WTC11 (cell line): ENCODE data around the gene ETV5. TPM values are rescaled to one million over a fixed set of nuclear protein-coding genes. Genes with fewer than 3 reads are reported as not detected.

Experiments used
- ATAC-seq: fragments of 200-7000 bp; cut with Tn5 transposase; 2 replicates; pipeline ENCODE4 v1.10.0; 2021; ENCODE audit warnings: mild to moderate bottlenecking, moderate library complexity
- CTCF ChIA-PET: fragments of 300-600 bp; sonication (Branson Sonifier 250); formaldehyde crosslinking; loops from one replicate; lab custom pipeline; 2021; ENCODE audit warnings: antibody characterized with exemption; lab: Charles Lee
- POLR2A ChIA-PET: fragments of 350-600 bp; sonication (Branson Sonifier 250); formaldehyde crosslinking; loops from one replicate; lab custom pipeline; 2021; ENCODE audit warnings: antibody characterized with exemption; lab: Charles Lee
- DNase-seq: peaks from one replicate; pipeline ENCODE4 v3.0.0; 2021; ENCODE audit warnings: low spot score
- H3K27ac Mint-ChIP-seq: 2 replicates; pipeline ENCODE4 v1.8.0; 2021; ENCODE audit warnings: mixed read lengths
- H3K27me3 Mint-ChIP-seq: 2 replicates; pipeline ENCODE4 v1.8.0; 2021; ENCODE audit warnings: low read depth, mild to moderate bottlenecking, moderate library complexity, mixed read lengths
- H3K36me3 Mint-ChIP-seq: 2 replicates; pipeline ENCODE4 v1.8.0; 2021; ENCODE audit warnings: mixed read lengths
- H3K4me1 Mint-ChIP-seq: 2 replicates; pipeline ENCODE4 v1.8.0; 2022; ENCODE audit warnings: mixed read lengths
- H3K4me3 Mint-ChIP-seq: 2 replicates; pipeline ENCODE4 v1.8.0; 2021; ENCODE audit warnings: mild to moderate bottlenecking, moderate library complexity, mixed read lengths
- H3K9me3 Mint-ChIP-seq: 2 replicates; pipeline ENCODE4 v1.8.0; 2021; ENCODE audit warnings: mixed read lengths
- AFF4 ChIP-seq: sonication (generic); formaldehyde crosslinking; IDR thresholded peaks from 2 replicates; pipeline ENCODE4 v1.8.1; 2023; ENCODE audit warnings: mild to moderate bottlenecking, missing genetic modification reagents, borderline replicate concordance
- ATF6 ChIP-seq: sonication (generic); formaldehyde crosslinking; IDR thresholded peaks from 2 replicates; pipeline ENCODE4 v1.8.1; 2023; ENCODE audit warnings: mild to moderate bottlenecking, missing genetic modification reagents
- ERG ChIP-seq: fragments of 250-450 bp; sonication (Bioruptor Pico); IDR thresholded peaks from 2 replicates; pipeline ENCODE4 v1.8.0; 2021; ENCODE audit warnings: mild to moderate bottlenecking
- HMGA2 ChIP-seq: fragments of 250-450 bp; sonication (Bioruptor Pico); IDR thresholded peaks from 2 replicates; pipeline ENCODE4 v1.4.0; 2021; ENCODE audit warnings: mild to moderate bottlenecking, moderate library complexity
- JAZF1 ChIP-seq: fragments of 250-450 bp; sonication (Bioruptor Pico); IDR thresholded peaks from 2 replicates; pipeline ENCODE4 v1.9.0; 2021; ENCODE audit warnings: moderate library complexity, mild to moderate bottlenecking, inconsistent platforms
- NFYB ChIP-seq: sonication (generic); formaldehyde crosslinking; conservative IDR thresholded peaks from 2 replicates; pipeline ENCODE4 v1.8.0; 2022; ENCODE audit warnings: low read depth, missing genetic modification reagents
- NR2C2 ChIP-seq: sonication (generic); formaldehyde crosslinking; IDR thresholded peaks from 2 replicates; pipeline ENCODE4 v1.8.0; 2022; ENCODE audit warnings: mild to moderate bottlenecking, missing genetic modification reagents
- SOX15 ChIP-seq: fragments of 250-450 bp; sonication (Bioruptor Pico); IDR thresholded peaks from 2 replicates; pipeline ENCODE4 v1.9.0; 2021; ENCODE audit warnings: mild to moderate bottlenecking
- ZNF121 ChIP-seq: sonication (generic); formaldehyde crosslinking; IDR thresholded peaks from 2 replicates; pipeline ENCODE4 v1.8.0; 2023; ENCODE audit warnings: missing genetic modification reagents
- ZNF396 ChIP-seq: fragments of 250-450 bp; sonication (Bioruptor Pico); IDR thresholded peaks from 2 replicates; pipeline ENCODE4 v1.8.0; 2021; ENCODE audit warnings: mild to moderate bottlenecking, moderate library complexity, borderline replicate concordance
- ZNF512 ChIP-seq: sonication (generic); formaldehyde crosslinking; IDR thresholded peaks from 2 replicates; pipeline ENCODE4 v1.8.1; 2022; ENCODE audit warnings: missing genetic modification reagents, borderline replicate concordance
- total RNA-seq: library from RNA; stranded (reverse); gene quantifications from 3 replicates; pipeline ENCODE4 v1.2.3, GENCODE V29; 2021

Gene ETV5
- total RNA-seq, 1 experiment from 2014 or later, result 71.3 TPM

GRCh38 chr3:186118692-186119091, 9.8 kb upstream of the ETV5 start:
- no peak for ATAC-seq
- H3K27ac Mint-ChIP-seq, result no peak overlapping the region
- no peaks in the 10 kb centered on the region for H3K36me3 Mint-ChIP-seq

More at GRCh38 chr3:186118692-186119091, 9.8 kb upstream of the ETV5 start:
- peaks cover 48% of the 10 kb centered on the region for H3K27me3 Mint-ChIP-seq
- H3K4me1 Mint-ChIP-seq, result peaks cover 45% of the 10 kb centered on the region
- CTCF ChIA-PET, result no interaction called here
- no peak for DNase-seq
- H3K9me3 Mint-ChIP-seq, result peaks cover 4% of the 10 kb centered on the region; the same call in 1 of the 2 replicates
- H3K4me3 Mint-ChIP-seq, result no peak overlapping the region
- POLR2A ChIA-PET, result interaction anchor here (0.6 kb wide), 1 partner anchor 206 kb away, joined by 3 read pairs; no protein-coding TSS in a partner anchor
- TF ChIP-seq JAZF1 (CRISPR knock-in tag) (no peak), SOX15 (no peak), NR2C2 (no peak), ERG (CRISPR knock-in tag) (no peak), ZNF121 (no peak), AFF4 (CRISPR knock-in tag) (no peak), HMGA2 (CRISPR knock-in tag) (no peak), ATF6 (CRISPR knock-in tag) (no peak), ZNF396 (CRISPR knock-in tag) (no peak), ZNF512 (CRISPR knock-in tag) (no peak), NFYB (CRISPR knock-in tag) (no peak)
